Mesothelial cell of epicardium (in vitro differentiated cells): ENCODE data around the gene CRNKL1. TPM values are rescaled to one million over a fixed set of nuclear protein-coding genes. Genes with fewer than 3 reads are reported as not detected.

Experiments
- DNase-seq, 2 experiments: peaks; one replicate each; pipeline ENCODE4 v3.0.0; 2021; ENCODE audit warnings: low spot score in 2 of 2; ENCODE audit not compliant: unreplicated experiment in 2 of 2
- H3K27ac Mint-ChIP-seq: 2 replicates; pipeline ENCODE4 v1.8.0; 2021; ENCODE audit warnings: mixed read lengths
- H3K27me3 Mint-ChIP-seq: 2 replicates; pipeline ENCODE4 v1.8.0; 2021; ENCODE audit warnings: low read depth, mixed read lengths
- H3K36me3 Mint-ChIP-seq: 2 replicates; pipeline ENCODE4 v1.8.0; 2021; ENCODE audit warnings: mixed read lengths
- H3K4me1 Mint-ChIP-seq: 2 replicates; pipeline ENCODE4 v1.8.0; 2021; ENCODE audit warnings: mixed read lengths
- H3K4me3 Mint-ChIP-seq: 2 replicates; pipeline ENCODE4 v1.8.0; 2021; ENCODE audit warnings: mild to moderate bottlenecking, moderate library complexity, mixed read lengths
- H3K9me3 Mint-ChIP-seq: 2 replicates; pipeline ENCODE4 v1.8.0; 2021; ENCODE audit warnings: mixed read lengths
- CTCF ChIP-seq: fragments of 200-600 bp; sonication (generic); IDR thresholded peaks from one replicate; pipeline ENCODE4 v1.5.0; 2021; ENCODE audit warnings: antibody characterized with exemption; ENCODE audit not compliant: unreplicated experiment
- total RNA-seq: library from RNA; stranded (reverse); gene quantifications from 3 replicates; pipeline ENCODE4 v1.2.1, GENCODE V29; 2021

The CRNKL1 gene
- total RNA-seq, 1 donor from 2014 or later, result 26.5 TPM

- peaks cover 29% of the 10 kb centered on the region for H3K27me3 Mint-ChIP-seq
- no peaks in the 10 kb centered on the region for H3K36me3 Mint-ChIP-seq
- H3K4me1 Mint-ChIP-seq, result no peaks in the 10 kb centered on the region
- no peak overlapping the region for H3K27ac Mint-ChIP-seq
- no peak for TF ChIP-seq CTCF
- DNase-seq, result no peak
- H3K4me3 Mint-ChIP-seq, result no peak overlapping the region
- H3K9me3 Mint-ChIP-seq, result no peaks in the 10 kb centered on the region
These were observed 40.6 kb upstream of the CRNKL1 start for GRCh38 chr20:20092827-20093226.

- no peaks in the 10 kb centered on the region for H3K9me3 Mint-ChIP-seq
- H3K4me1 Mint-ChIP-seq, result peaks cover 6% of the 10 kb centered on the region
- H3K27ac Mint-ChIP-seq, result no peak overlapping the region
- peaks cover 30% of the 10 kb centered on the region for H3K27me3 Mint-ChIP-seq
- no peak overlapping the region for H3K4me3 Mint-ChIP-seq
- no peak for TF ChIP-seq CTCF
- no peaks in the 10 kb centered on the region for H3K36me3 Mint-ChIP-seq
- DNase-seq, result no peak
These were observed 37.7 kb upstream of the CRNKL1 start for GRCh38 chr20:20089939-20090338.

- Mint-ChIP-seq H3K27ac (no peak overlapping the region), H3K36me3 (no peaks in the 10 kb centered on the region), H3K9me3 (no peaks in the 10 kb centered on the region), H3K27me3 (peaks cover 28% of the 10 kb centered on the region), H3K4me1 (peaks cover 8% of the 10 kb centered on the region), H3K4me3 (no peak overlapping the region)
- DNase-seq, result no peak
- TF ChIP-seq CTCF, result no peak
These were observed 36.8 kb upstream of the CRNKL1 start for GRCh38 chr20:20089018-20089417.

- Mint-ChIP-seq H3K4me1 (peaks cover 11% of the 10 kb centered on the region), H3K27me3 (peaks cover 45% of the 10 kb centered on the region), H3K9me3 (no peaks in the 10 kb centered on the region)
These were observed 33.5 kb upstream of the CRNKL1 start for GRCh38 chr20:20085812-20086211.

GRCh38 chr20:20085071-20085470 is 32.8 kb upstream of the CRNKL1 start:
- DNase-seq, result no peak
- H3K9me3 Mint-ChIP-seq, result no peaks in the 10 kb centered on the region
- no peak overlapping the region for H3K4me3 Mint-ChIP-seq
- peaks cover 48% of the 10 kb centered on the region for H3K27me3 Mint-ChIP-seq
- no peak for TF ChIP-seq CTCF
- no peaks in the 10 kb centered on the region for H3K36me3 Mint-ChIP-seq
- H3K4me1 Mint-ChIP-seq, result peaks cover 11% of the 10 kb centered on the region
- no peak overlapping the region for H3K27ac Mint-ChIP-seq

More at GRCh38 chr20:20085812-20086211, 33.5 kb upstream of the CRNKL1 start:
- no peak for DNase-seq
- no peak overlapping the region for H3K27ac Mint-ChIP-seq
- H3K36me3 Mint-ChIP-seq, result no peaks in the 10 kb centered on the region
- no peak for TF ChIP-seq CTCF
- H3K4me3 Mint-ChIP-seq, result no peak overlapping the region

- H3K4me1 Mint-ChIP-seq, result peaks cover 12% of the 10 kb centered on the region
- no peak overlapping the region for H3K4me3 Mint-ChIP-seq
- no peak for TF ChIP-seq CTCF
- no peak for DNase-seq
- no peaks in the 10 kb centered on the region for H3K36me3 Mint-ChIP-seq
- H3K27ac Mint-ChIP-seq, result no peak overlapping the region
- H3K9me3 Mint-ChIP-seq, result no peaks in the 10 kb centered on the region
- H3K27me3 Mint-ChIP-seq, result peaks cover 42% of the 10 kb centered on the region
These were observed 32.1 kb upstream of the CRNKL1 start for GRCh38 chr20:20084296-20084752.
